GM19395 (cell line): ENCODE data around the gene SNRPD3.
A peak's percentile ranks its signal among the peaks of the same experiment; 100 is the strongest.
"Not testable (repeated sequence)": the region's sequence is repeated elsewhere in the genome, so short reads cannot be mapped to it uniquely, and the experiment has no call there.

Experiments
- ATAC-seq: cut with Tn5 transposase; IDR thresholded peaks from one replicate; pipeline ENCODE4 v1.9.1; 2021; ENCODE audit warnings: mild to moderate bottlenecking, moderate library complexity; ENCODE audit not compliant: unreplicated experiment

Gene SNRPD3

DNA sequence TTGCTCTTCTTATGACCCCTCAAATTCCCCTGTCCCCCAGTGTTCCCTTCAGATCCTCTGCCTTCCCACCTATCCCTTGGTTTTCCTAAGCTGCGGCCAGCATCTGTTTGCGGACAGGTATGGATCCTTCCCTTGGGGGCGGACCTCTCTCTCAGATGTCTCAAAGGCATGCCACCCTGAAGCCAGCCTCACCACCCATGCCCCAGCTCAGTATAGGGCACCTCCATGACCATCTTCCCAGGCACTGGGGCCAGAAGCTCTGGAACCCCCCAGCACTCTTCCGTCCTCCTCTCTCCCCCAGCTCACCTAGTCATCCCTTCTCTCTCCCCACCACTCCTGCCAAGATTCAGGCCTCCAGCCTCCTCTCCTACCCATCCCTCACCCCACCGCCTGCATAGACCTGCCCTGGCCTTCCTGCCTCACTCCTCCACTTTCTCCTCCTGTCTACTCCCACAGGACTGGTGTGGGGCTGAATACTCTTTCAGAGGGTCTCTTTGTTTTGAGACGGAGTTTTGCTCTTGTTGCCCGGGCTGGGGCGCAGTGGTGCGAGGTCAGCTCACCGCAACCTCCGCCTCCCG, 34.9 kb downstream of the SNRPD3 start:
- no peak for ATAC-seq

DNA sequence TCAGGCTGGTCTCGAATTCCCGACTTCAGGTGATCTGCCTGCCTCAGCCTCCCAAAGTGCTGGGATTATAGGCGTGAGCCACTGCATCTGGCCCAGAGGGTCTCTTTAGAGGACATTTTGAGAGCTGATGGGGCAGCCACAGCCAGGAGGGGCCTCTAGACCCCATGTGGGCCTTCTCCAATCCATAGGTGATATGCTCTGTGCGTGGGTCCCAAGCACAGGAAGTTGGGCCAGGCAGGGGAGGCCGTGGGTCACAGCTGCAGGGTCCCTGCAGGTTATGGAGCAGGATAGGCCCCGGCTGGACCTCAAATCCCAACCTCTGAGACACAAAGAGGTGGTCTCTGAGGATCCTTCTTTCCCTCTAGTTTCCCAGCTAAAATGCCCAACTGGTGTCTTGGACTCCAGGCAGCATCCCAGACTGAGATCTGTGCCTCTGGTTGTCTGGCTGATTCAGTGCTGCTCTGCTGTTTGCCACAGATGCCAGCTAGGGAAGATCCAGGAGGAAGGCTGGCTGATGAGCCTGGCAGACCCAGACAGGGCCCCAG, 35.6 kb downstream of the SNRPD3 start:
- ATAC-seq = no peak

DNA sequence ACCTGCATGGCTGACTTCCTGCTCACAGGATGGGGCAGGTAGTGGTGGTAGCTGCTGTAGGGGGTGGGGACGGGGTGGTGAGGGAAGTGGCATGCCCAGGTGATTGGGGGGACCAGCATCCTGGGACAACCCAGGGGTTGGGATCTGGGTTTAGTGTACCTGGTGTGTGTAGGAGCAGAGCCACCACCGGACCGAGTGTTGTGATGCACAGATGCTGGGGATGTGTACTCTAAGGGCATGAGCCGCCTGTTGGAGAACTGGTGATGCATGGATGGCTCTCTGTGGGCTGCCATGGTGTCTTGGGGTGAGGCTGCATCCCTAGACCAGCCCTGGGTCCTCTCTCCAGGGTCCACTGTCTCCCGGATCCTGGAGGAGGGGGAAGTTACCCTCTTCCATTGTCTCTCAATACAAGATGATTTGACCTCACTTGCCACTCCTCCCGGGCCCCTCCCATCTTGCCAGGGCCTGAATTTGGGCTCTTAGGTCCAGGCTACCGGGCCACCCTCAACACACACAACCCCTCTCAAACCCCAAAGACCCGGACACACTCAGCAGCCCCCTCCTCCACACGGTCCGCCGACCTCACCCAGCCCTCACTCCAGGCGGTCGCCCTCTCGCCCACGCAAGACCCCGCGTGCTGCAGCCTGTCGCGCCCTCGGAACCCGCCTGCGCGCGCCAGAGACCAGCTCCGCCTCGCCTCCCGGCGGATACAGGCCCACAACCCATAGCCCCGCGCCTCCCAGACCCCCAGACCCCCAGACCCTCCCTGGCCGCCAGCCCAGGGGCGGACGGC, 36.5 kb downstream of the SNRPD3 start:
- ATAC-seq = no peak

DNA sequence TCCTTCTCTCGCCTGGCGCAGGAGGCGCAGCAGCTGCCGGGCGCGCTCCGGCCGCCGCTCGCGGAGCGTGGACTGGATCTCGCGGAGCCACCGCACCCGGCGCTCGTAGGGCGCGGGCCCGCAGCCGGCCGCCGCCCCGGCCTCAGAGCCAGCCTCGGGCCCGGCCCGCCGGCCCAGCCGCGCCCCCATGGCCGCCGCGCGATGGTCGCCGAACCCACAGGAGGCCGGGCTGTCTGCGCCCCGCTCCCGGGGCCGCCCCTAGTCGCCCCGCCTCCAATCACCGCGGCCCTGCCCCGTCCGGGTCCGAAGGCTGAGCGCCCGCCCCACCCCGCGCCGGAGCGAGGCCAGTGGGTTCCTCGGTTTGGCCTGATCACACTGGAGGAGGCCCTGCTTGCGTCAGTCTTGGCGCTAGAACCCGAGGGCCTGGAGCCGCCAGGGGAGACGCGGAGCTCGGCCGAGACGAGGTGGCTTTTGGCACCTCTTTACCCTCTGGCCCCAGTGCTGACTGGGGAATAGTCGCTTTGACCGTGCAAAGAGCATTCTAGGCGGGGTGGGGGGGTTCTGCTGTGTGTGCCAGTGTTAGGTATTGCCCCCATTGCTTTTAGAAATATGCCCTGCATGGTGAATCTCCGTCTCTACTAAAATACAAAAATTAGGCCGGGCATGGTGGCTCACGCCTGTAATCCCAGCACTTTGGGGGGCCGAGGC, 37.2 kb downstream of the SNRPD3 start, which contains the start of gene LRRC75B:
Gene LRRC75B (minus strand): TSS at position 223 of the 708 bp plus-strand sequence. CDS start 34 bp downstream, at position 189.
- peak; percentile 69 for ATAC-seq

DNA sequence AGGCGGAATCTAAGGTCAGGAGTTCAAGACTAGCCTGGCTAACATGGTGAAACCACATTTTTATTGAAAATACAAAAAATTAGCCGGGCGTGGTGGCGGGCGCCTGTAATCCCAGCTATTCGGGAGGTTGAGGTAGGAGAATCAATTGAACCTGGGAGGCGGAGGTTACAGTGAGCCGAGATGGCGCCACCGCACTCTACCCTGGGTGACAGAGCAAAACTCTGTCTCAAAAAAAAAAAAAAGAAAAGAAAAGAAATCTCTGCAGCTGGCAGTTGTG, 37.7 kb downstream of the SNRPD3 start:
- not testable (repeated sequence) for ATAC-seq

DNA sequence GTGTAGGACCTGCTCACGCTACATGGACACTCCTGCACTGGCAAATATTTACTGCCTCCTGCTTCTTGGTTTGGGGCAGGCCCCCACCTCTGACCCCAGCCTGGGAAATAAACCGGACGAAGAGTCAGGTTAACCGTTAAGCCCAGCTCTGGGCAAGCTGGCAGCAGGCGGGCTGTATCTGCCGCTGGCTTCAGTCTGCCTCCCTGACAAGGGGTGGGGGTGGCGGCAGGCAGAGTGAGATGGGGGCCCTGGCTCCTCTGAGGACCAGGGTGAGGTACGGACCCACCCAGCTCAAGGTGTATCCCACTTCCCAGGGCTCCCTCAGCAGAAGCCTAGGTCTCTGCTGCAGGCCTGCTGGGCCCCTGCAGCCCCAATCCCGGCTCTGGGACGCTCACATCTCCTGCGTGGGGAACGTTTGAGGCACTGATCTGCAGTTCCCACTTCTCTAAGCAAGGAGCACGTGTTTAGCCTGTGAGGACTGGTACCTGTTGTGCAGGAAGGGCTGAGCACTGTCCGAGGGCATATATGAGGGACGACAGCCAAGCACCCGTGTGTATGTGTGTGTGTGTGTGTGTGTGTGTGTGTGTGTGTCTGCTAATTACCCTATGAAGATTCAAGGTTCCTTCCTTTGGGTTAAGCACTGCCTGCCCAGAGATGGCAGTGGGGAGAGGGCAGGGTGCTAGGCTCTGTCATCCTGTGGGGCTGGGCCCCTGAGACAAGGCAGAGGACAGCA, 38.2 kb downstream of the SNRPD3 start:
- ATAC-seq = no peak

DNA sequence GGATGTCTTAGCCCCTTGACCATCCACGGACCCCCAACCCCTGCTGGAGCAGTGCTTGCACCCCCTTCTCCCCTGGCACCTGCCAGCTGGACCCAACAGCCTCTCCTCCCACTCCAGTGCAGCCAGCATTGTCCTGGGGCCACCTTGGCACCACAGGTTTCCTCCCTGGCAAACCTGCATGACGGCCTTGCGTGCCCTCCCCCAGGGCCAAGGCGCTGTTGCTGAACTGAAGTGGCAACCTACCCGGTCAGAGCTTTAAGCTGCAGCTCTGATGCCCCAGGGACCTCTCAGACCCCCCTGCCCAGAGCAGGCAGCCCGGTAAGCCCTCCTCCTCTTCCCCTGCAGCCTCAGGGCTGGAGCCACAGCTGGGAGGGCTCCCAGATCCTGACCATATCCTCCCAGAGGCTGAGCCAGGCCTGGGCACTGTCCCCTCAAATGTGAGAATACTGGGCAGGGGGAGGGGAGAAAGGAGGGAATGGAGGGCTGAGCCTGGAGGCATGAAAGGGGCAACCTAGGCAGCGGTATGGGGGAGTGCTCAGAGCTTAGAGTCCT, 38.8 kb downstream of the SNRPD3 start:
- no peak for ATAC-seq

DNA sequence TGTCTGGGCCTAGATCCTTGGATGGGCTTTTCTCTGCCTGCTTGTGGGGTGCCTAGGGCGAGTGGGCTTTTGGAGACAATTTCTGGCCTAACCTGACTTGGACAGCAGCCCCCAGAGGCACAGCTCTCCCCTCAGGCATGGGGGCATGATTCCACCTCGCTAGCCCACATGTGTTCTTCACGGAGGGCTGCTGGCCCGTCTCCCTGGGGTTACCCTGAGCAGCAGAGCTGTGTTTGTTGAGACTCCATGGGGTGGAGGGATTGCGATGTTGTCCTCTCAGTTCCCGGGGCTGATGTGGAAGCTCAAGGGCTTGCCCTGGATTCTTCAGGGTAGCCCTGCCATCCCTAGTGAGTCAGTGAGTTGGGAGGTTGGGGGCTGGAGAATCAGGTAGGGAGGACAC, 39.4 kb downstream of the SNRPD3 start:
- no peak for ATAC-seq

DNA sequence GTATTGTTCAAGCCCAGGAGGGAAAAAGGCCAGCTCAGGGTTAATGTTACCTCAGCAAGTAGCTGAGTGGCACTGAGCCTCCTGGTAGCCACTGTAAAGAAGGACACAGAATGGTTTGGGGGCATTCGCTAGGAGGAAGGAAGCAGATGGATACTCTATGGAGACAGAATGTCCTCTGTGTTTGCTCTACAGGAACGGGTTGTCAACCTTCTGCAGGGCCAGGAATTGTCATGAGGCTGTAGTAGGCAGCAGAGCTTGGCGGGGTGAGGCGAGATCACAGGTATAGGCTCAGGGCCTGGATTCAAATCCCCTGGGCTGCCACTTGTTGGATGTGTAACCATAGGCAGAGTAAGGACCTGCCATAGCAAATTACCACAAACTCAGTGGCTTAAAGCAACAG, 40.1 kb downstream of the SNRPD3 start:
- no peak for ATAC-seq

DNA sequence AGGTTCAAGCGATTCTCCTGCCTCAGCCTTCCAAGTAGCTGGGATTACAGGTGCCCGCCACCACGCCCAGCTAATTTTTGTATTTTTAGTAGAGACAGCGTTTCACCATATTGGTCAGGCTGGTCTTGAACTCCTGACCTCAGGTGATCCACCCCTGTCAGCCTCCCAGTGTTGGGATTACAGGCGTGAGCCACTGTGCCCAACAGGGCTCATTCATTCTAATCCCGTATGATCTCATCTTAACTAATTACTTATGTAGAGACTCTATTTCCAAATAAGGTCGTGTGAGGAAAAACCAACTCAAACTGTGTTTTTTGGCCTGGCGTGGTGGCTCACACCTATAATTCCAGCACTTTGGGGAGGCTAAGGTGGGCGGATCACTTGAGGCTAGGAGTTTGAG, 41.3 kb downstream of the SNRPD3 start:
- ATAC-seq = not testable (repeated sequence)

DNA sequence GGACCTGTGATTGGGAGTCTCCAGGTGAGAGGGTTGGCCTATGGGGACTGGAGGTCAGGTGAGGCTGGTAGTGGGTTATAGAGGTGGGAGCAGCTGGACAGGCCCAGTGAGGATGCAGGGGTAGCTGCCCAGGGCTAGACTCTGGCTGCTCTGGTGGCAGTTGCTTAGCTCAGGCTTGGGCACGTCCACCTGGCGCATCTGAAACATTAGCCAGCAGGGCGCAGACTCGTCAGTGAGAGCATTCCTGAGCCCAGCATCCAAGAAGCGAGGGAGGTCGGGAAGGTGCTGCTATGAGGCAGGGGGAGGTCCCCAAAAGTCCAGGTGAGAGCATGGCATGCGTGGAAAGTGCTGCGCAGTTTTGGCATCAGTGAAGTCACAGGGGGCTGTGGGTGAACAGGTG, 43.7 kb downstream of the SNRPD3 start:
- ATAC-seq = no peak

DNA sequence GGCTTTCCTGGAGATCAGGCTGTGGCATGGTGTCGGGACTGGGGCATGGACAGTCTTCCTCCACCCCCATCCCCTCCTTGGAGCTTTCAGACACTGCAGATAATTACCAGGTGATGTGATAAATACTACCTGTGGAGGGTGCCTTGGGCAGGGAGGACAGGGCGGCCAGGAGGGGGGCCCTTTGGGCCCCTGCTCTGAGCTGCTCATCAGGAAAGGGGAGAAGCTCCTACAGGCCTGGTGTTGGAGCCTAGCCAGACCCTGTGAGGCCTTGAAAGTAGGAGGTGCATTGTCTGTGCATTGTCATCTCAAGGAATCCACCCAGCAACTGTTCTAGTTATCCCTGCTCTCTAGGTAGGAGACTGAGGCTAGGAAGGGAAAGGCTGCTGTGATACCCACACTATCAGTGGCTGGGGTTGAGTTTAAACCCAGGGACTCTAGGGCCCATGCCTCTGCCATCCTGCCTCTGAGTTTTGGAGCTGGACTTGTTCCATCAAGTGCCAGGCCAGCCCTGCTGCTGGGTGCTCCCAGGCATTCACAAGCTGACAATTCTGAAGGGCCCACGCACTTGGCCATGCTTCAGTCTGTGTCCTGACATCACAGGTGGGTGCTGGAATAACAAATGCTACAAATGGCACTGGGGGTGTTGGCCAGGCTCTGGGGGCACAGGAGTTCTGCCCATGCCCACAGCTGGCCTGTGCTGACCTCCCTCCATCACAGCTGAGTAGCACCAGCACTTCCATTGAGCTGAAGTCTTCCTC, 44.3 kb downstream of the SNRPD3 start:
- ATAC-seq = not testable (repeated sequence)

DNA sequence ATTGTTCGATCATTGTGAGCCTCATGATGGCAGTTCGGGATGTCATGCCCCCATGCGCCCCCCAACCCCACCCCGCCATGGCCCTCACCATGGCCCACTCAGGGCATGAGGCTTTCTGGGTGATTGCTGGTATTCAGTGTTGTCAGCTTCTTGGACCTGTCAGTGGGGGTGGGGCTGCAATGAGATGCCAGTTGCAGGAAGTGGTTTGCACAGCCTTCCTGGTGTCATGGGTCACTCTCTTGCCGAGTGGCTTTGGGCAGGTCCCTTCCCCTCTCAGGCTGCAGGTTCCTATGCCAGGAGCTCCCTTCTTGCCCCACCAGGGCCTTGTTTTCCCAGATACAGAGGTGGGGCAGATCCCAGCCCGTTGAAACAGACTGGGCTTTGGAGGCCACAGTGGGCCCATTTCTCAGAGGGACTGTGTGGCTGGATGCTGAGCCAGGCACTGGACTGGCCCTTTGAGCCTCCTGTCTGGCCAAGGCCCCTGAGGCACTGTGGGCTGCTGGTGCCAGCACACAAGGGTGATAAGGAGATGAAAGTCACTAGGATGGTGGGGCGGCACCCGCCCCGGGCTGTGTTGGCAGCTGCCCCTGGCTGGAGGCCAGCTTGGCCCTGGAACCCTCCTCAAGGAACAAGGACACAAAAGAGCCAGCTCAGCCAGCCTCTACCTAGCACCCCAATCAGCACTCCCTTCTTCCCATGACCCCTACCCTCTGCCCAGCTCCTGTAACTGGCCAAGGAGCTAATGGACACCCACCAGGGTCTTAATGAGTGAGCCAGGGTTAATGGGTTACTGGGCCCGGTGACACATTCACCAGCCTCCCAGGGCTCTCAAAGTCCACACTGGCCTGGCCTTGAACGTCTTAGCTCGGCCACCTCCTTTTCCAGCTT, 45.7 kb downstream of the SNRPD3 start:
- no peak for ATAC-seq

DNA sequence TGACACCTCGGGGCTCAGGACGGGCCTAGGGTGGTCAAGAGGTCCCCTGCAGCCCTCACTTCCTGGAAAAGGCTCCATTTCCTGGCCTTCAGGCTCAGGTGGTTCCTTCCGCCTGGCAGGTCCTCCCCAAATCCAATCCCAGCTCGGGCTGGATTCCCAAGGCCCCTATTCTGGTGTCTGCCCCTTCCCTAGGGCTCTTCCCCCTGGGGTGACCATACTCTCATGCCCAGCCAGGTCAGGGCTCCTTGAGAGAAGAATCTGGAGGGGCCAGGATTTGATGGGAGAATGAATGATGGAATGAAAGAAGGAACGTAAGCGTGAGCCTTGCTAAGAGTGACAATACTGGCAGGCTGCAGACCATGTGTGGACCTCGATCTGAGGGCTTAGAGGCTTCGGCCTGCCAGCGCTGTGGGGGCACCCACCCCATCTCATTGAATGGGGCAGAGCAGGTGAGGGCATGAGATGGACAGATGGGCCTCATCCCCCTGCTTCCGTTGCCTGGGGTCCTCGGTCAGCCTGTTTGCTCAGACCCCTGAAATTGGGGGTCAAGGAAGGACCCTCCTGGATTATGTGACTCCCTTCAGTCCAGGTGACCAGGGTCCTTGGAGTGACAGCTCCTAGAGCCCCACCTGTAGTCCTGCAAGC, 46.4 kb downstream of the SNRPD3 start:
- ATAC-seq = not testable (repeated sequence)

DNA sequence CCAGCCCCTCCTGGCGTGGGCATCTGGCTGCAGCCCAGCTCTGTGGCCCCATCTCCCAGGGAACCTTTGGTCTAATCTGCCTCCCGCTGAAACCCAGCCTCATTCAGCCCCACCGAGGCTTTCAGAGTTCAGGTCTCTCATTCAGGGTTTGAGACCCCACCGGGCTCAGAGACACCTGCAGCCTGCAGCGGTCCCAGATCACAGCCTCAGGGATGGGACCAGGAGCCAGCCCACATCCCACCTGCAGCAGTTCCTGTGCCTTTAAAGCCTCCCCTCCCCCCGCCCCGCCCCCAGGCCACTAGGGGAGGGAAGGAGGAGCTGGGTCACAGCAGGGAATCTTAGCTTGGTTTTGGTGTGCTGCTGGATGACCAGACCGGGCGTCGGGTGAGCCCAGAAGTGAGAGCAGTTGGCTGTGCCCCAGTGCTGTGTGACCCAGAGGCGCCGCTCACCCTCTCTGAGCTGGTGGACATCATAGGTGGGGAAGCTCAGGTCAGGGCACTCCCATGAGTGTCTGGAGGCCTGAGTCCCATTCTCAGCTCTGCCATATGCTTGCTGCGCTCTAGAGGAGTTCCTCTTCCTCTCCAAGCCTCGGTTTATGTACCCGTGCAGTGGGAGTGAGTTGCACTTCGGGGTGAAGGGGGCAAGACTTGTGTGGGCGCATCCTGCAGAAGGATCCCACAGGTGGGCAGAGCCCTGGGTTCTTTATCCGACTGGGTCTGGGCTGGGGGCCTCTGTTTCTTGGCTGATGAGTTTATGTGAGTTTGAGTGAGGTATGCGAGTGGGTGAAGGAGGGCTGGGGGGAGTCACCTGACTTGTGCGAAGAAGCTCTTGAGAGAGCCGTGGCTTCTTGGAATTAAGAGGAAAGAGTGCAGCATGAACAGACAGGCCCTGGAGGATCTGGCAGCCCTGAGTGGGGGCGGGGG, 47.3 kb downstream of the SNRPD3 start, which contains the start of gene GGT1:
Gene GGT1 (plus strand): TSS at position 347 of the 923 bp plus-strand sequence. CDS start 7,889 bp downstream, outside the sequence.
- not testable (repeated sequence) for ATAC-seq

DNA sequence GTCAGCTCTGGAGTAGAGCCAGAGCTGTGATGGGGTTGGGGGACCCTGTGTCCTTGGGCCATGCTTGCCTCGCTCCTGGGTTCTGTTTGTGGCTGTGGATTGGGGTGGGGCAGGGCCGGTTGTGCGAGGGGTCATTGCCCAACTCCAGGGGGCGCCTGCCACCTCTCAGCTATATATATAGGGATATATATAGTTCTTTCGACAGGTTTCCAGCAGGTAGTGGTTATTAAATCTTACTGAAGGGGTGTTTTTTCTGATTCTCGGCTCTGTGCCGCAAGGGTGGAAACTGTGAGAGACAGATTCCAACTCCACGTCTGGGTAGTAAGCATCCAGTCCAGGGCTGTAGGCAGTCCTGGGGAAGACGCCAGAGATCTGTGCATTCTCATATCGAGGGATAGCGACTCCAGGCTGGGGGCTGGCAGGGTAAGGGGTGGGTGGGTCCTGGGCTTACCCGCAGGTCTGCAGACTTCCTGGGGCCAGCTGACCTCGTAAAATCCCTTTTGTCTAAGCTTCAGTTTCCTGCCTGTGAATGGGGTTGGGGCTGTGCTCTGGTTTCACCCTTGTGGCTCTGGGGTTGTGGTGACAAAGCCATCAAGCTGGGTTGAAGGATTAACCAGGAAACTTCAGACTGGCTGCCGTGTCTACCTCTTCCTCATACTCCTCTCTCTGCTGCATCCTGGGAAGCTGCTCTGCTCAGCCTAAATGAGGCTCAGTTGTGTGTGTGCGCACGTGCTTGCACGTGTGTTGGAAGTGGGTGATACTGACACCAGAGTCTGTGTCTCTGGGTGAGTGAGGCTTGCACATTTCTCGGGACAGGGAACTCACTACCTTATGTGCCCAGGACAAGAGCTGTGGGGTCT, 48.2 kb downstream of the SNRPD3 start:
- ATAC-seq = not testable (repeated sequence)
